Retinal pigment epithelial cell (primary cell): ENCODE measurements around the gene RPLP2.

Experiments
- DNase-seq: peaks from one replicate; pipeline ENCODE4 v3.0.0-alpha.2; 2010; ENCODE audit warnings: low read depth
- H3K4me3 ChIP-seq: 2 replicates; pipeline ENCODE4 v1.5.1; 2011; ENCODE audit warnings: mild to moderate bottlenecking, low read length, control low read depth, moderate library complexity
- TF ChIP-seq, protein P1 (sequence below): conservative IDR thresholded peaks from 2 replicates; pipeline ENCODE4 v1.5.1; 2011; ENCODE audit warnings: low read depth, low read length, control low read depth, inconsistent platforms

RPLP2 gene

DNA sequence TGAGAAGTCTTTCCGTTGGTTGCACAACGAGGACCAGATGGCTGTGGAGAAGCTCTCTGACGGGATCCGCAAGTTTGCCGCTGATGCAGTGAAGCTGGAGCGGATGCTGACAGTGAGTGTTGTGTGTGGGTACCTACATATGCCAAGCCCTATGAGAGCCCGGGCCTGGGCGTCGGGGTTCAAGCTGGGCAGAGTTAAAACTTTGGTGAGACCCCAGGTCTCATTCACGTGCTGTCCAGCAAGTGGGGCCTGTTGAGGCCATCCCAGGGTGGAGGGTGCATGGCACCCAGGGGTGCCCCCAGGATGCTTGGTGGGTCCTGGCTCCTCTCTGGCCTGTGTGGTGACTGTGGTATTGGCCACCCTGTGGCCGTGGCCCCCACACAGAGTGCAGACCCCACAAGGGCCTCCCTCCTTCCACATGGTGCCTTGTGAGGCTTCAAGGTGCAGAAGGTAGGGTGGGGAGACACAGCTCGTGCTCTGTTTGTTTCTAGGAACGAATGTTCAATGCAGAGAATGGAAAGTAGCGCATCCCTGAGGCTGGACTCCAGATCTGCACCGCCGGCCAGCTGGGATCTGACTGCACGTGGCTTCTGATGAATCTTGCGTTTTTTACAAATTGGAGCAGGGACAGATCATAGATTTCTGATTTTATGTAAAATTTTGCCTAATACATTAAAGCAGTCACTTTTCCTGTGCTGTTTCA lies 45.3 kb upstream of the RPLP2 start:
- TF ChIP-seq, protein P1, sequence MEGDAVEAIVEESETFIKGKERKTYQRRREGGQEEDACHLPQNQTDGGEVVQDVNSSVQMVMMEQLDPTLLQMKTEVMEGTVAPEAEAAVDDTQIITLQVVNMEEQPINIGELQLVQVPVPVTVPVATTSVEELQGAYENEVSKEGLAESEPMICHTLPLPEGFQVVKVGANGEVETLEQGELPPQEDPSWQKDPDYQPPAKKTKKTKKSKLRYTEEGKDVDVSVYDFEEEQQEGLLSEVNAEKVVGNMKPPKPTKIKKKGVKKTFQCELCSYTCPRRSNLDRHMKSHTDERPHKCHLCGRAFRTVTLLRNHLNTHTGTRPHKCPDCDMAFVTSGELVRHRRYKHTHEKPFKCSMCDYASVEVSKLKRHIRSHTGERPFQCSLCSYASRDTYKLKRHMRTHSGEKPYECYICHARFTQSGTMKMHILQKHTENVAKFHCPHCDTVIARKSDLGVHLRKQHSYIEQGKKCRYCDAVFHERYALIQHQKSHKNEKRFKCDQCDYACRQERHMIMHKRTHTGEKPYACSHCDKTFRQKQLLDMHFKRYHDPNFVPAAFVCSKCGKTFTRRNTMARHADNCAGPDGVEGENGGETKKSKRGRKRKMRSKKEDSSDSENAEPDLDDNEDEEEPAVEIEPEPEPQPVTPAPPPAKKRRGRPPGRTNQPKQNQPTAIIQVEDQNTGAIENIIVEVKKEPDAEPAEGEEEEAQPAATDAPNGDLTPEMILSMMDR = no peak
- DNase-seq = no peak
- H3K4me3 ChIP-seq = no peak overlapping the region

- DNase-seq = no peak
- H3K4me3 ChIP-seq = no peak overlapping the region
- TF ChIP-seq, protein P1 = peak; percentile 69
Observed at GRCh38 chr11:765025-765801, 44.6 kb upstream of the RPLP2 start.

DNA sequence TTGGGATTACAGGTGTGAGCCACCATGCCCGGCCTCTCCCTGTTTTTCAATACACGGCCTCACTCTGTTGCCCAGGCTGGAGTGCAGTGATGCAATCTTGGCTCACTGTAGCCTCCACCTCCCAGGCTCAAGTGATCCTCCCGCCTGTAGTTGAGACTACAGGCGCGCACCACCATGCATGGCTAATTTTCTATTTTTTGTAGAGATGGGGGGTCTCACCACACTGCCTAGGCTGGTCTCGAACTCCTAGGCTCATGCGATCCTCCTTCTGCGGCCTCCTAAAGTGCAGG lies 44.0 kb upstream of the RPLP2 start:
- no peak for DNase-seq
- H3K4me3 ChIP-seq = no peak overlapping the region
- TF ChIP-seq, protein P1 = no peak

- no peak overlapping the region for H3K4me3 ChIP-seq
- DNase-seq = no peak
- TF ChIP-seq, protein P1 = no peak
Observed at GRCh38 chr11:766106-766935, 43.4 kb upstream of the RPLP2 start.

GRCh38 chr11:766936-767210 lies 42.9 kb upstream of the RPLP2 start:
- H3K4me3 ChIP-seq = no peak overlapping the region
- no peak for DNase-seq
- TF ChIP-seq, protein P1 = no peak

DNA sequence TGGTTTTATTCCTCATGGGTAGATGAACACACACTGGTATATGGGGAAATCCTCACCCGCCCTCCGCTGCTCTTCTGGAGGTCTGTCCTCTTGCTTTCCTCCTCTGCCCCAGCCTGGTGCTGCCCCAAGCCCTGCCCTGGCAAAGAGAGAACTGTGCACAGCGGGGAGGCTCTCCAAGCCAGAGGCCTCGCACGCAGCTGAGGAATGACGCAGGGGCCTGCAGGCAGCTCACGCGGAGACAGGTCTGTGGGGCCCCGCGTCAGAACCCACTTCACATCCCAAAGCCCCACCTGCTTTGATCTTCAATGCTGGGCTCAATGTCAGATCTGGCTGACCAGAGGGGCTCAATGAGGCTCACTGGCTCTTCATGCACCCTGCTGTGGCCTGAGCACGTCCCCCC lies 42.5 kb upstream of the RPLP2 start:
- TF ChIP-seq, protein P1 = no peak
- no peak overlapping the region for H3K4me3 ChIP-seq
- no peak for DNase-seq
